IMR-90 (cell line): ENCODE data around the gene TIMM13. TPM values are rescaled to one million over a fixed set of nuclear protein-coding genes. Genes with fewer than 3 reads are reported as not detected.

Source experiments
- ATAC-seq: fragments of 200-7000 bp; cut with Tn5 transposase; 2 replicates; pipeline ENCODE4 v1.9.1; 2020; ENCODE audit warnings: low read depth, mild to moderate bottlenecking, moderate library complexity
- BruUV-seq: library from RNA; stranded (reverse); fragments of 400-500 nt; replicated peaks from 2 replicates; lab custom pipeline; 2021; lab: Mats Ljungman, UMichigan
- CTCF ChIA-PET: fragments of 300-600 bp; formaldehyde crosslinking; extraction: SDS; loops from one replicate; lab custom pipeline; 2021; ENCODE audit warnings: antibody characterized with exemption; lab: Yijun Ruan, JAX
- POLR2A ChIA-PET: fragments of 300-600 bp; sonication (Branson Sonifier 250); formaldehyde crosslinking; loops from one replicate; lab custom pipeline; 2022; ENCODE audit warnings: antibody characterized with exemption; ENCODE audit not compliant: unreplicated experiment; lab: Charles Lee
- DNase-seq: peaks from one replicate; pipeline ENCODE4 v3.0.0; 2013
- H2AFZ ChIP-seq: replicated peaks from 2 replicates; pipeline ENCODE3; 2013; ENCODE audit warnings: low read length, mild to moderate bottlenecking; ENCODE audit not compliant: poor library complexity
- H2AK5ac ChIP-seq: 2 replicates; pipeline ENCODE4 v1.6.1; 2013; ENCODE audit warnings: low read depth, low read length, inconsistent platforms
- H2AK9ac ChIP-seq: replicated peaks from 2 replicates; pipeline ENCODE3; 2013; ENCODE audit warnings: mild to moderate bottlenecking, low read depth, low read length, moderate library complexity; ENCODE audit not compliant: poor library complexity
- H2BK120ac ChIP-seq: 2 replicates; pipeline ENCODE4 v1.6.1; 2013; ENCODE audit warnings: low read depth, low read length, inconsistent platforms
- H2BK15ac ChIP-seq: 3 replicates; pipeline ENCODE4 v1.6.1; 2013; ENCODE audit warnings: low read depth, low read length, inconsistent platforms
- H2BK20ac ChIP-seq: 2 replicates; pipeline ENCODE4 v1.6.1; 2013; ENCODE audit warnings: low read depth, mild to moderate bottlenecking, inconsistent platforms, low read length, moderate library complexity
- H2BK5ac ChIP-seq: 2 replicates; pipeline ENCODE4 v1.6.1; 2013; ENCODE audit warnings: mild to moderate bottlenecking, low read depth, low read length, inconsistent platforms; ENCODE audit not compliant: poor library complexity, severe bottlenecking
- H3K14ac ChIP-seq: replicated peaks from 2 replicates; pipeline ENCODE4 v1.6.1; 2013; ENCODE audit warnings: low read depth, low read length, inconsistent platforms
- H3K18ac ChIP-seq: 2 replicates; pipeline ENCODE4 v1.6.1; 2013; ENCODE audit warnings: low read depth, low read length, control low read depth
- H3K23ac ChIP-seq: 2 replicates; pipeline ENCODE4 v1.6.1; 2013; ENCODE audit warnings: low read depth, low read length, inconsistent platforms
- H3K27ac ChIP-seq: 2 replicates; pipeline ENCODE4 v1.5.1; 2013; ENCODE audit warnings: mild to moderate bottlenecking, control low read depth, low read length; ENCODE audit not compliant: insufficient read depth
- H3K27me3 ChIP-seq: 2 replicates; pipeline ENCODE4 v1.6.1; 2013; ENCODE audit warnings: low read length; ENCODE audit not compliant: control insufficient read depth, insufficient read depth
- H3K36me3 ChIP-seq: 2 replicates; pipeline ENCODE4 v1.6.1; 2013; ENCODE audit warnings: low read length, mixed read lengths; ENCODE audit not compliant: control insufficient read depth, insufficient read depth
- H3K4ac ChIP-seq: 2 replicates; pipeline ENCODE4 v1.6.1; 2013; ENCODE audit warnings: low read depth, low read length, inconsistent platforms
- H3K4me1 ChIP-seq: 2 replicates; pipeline ENCODE4 v1.6.1; 2013; ENCODE audit warnings: low read length, mixed read lengths; ENCODE audit not compliant: control insufficient read depth, insufficient read depth
- H3K4me2 ChIP-seq: 2 replicates; pipeline ENCODE4 v1.6.1; 2013; ENCODE audit warnings: low read depth, mild to moderate bottlenecking, control low read depth, low read length, moderate library complexity
- H3K4me3 ChIP-seq: 2 replicates; pipeline ENCODE4 v1.5.1; 2013; ENCODE audit warnings: low read depth, mild to moderate bottlenecking, control low read depth, low read length, moderate library complexity; ENCODE audit not compliant: insufficient read depth
- H3K56ac ChIP-seq: 2 replicates; pipeline ENCODE4 v1.6.1; 2013; ENCODE audit warnings: low read length, inconsistent platforms; ENCODE audit not compliant: insufficient read depth; ENCODE audit errors: extremely low read depth
- H3K79me1 ChIP-seq, 2 experiments: 2 replicates each; pipeline ENCODE4 v1.6.1; 2013; ENCODE audit warnings: low read length in 2 of 2, inconsistent platforms in 1 of 2, low read depth in 1 of 2
- H3K9ac ChIP-seq: 2 replicates; pipeline ENCODE4 v1.6.1; 2013; ENCODE audit warnings: low read depth, low read length, control low read depth
- H3K9me1 ChIP-seq: 2 replicates; pipeline ENCODE4 v1.6.1; 2013; ENCODE audit warnings: low read length, inconsistent platforms; ENCODE audit not compliant: insufficient read depth
- H3K9me3 ChIP-seq: 2 replicates; pipeline ENCODE4 v1.6.1; 2013; ENCODE audit warnings: low read length; ENCODE audit not compliant: control insufficient read depth, insufficient read depth
- H4K20me1 ChIP-seq: 2 replicates; pipeline ENCODE4 v1.6.1; 2013; ENCODE audit warnings: low read length, inconsistent platforms; ENCODE audit not compliant: insufficient read depth
- H4K5ac ChIP-seq: 2 replicates; pipeline ENCODE4 v1.6.1; 2013; ENCODE audit warnings: mild to moderate bottlenecking, low read depth, low read length, control low read depth
- H4K8ac ChIP-seq, 2 experiments: 2 replicates each; pipeline ENCODE4 v1.6.1; 2013; ENCODE audit warnings: low read depth in 2 of 2, low read length in 2 of 2, control low read depth in 1 of 2, inconsistent platforms in 1 of 2
- H4K91ac ChIP-seq: 2 replicates; pipeline ENCODE4 v1.6.1; 2013; ENCODE audit warnings: low read depth, low read length, inconsistent platforms; ENCODE audit not compliant: insufficient read depth
- MAFK ChIP-seq: IDR thresholded peaks from 2 replicates; pipeline ENCODE4 v1.6.1; 2012; ENCODE audit warnings: low read depth, low read length, improper control_type of control experiment
- NFE2L2 ChIP-seq: fragments of 150-350 bp; IDR thresholded peaks from 2 replicates; pipeline ENCODE4 v1.6.1; 2016; ENCODE audit warnings: low read depth, mild to moderate bottlenecking, low read length
- POLR2A ChIP-seq: IDR thresholded peaks from 2 replicates; pipeline ENCODE4 v1.6.1; 2012; ENCODE audit warnings: mild to moderate bottlenecking, low read depth, low read length
- RAD21 ChIP-seq: IDR thresholded peaks from 2 replicates; pipeline ENCODE4 v1.6.1; 2012; ENCODE audit warnings: low read length, improper control_type of control experiment
- RFX5 ChIP-seq: IDR thresholded peaks from 2 replicates; pipeline ENCODE4 v1.8.0; 2012; ENCODE audit warnings: low read depth, mild to moderate bottlenecking, low read length, moderate library complexity
- USF2 ChIP-seq: fragments of 150-350 bp; IDR thresholded peaks from 2 replicates; pipeline ENCODE4 v1.6.1; 2017; ENCODE audit warnings: mild to moderate bottlenecking, antibody characterized with exemption, low read length, low read depth
- WGBS, 2 experiments: methylation state at CpG; one replicate each; pipeline versions ENCODE4 v1.1.5 to v1.1.7; 2013; ENCODE audit warnings: missing lambda C conversion rate in 2 of 2; ENCODE audit not compliant: insufficient read length in 1 of 2; ENCODE audit errors: extremely low coverage in 2 of 2; 5-methylcytosine and 5-hydroxymethylcytosine counted together
- dilution Hi-C: fragments of 300-500 bp; cut with HindIII; formaldehyde crosslinking; loops from one replicate; pipeline ENCODE4 v1.14.3; 2018; ENCODE audit warnings: low sequenced_read_pairs; ENCODE audit not compliant: unreplicated experiment
- in situ Hi-C: fragments of 300-500 bp; cut with MboI; formaldehyde crosslinking; loops from 3 replicates; pipeline ENCODE4 v1.14.3; 2019; ENCODE audit warnings: low sequenced_read_pairs, inconsistent platforms, mixed read lengths
- intact Hi-C: fragments of 100-400 bp; cut with micrococcal nuclease; formaldehyde crosslinking; loops from 2 replicates; pipeline ENCODE4 v1.10.0; 2022
- polyA plus RNA-seq, 3 experiments: library from polyadenylated mRNA; depleted of rRNA; stranded (reverse); fragments of >200 nt; gene quantifications; 2 replicates each; pipeline ENCODE4 v1.2.3, GENCODE V29; 2012; ENCODE audit warnings: low replicate concordance in 1 of 3
- total RNA-seq: library from RNA; depleted of rRNA; stranded (reverse); fragments of >200 nt; gene quantifications from 2 replicates; pipeline ENCODE4 v1.2.3, GENCODE V29; 2012

Gene TIMM13
- total and polyA plus RNA-seq, 2 of the 4 experiments (the other 2 are of a cell fraction), result 21.0 to 62.3 TPM

- in situ Hi-C loops, result no loop called here
These were observed 12.0 kb downstream of the TIMM13 start for GRCh38 chr19:2415281-2415972.

More at GRCh38 chr19:2415281-2415972, 12.0 kb downstream of the TIMM13 start:
- Histone ChIP-seq H2BK15ac (no peak overlapping the region), H3K79me1 (peaks cover under 1 to 1% of the 10 kb centered on the region in 2 experiments; a peak in 3 of 4 replicates), H3K14ac (no peak overlapping the region), H2BK120ac (no peak overlapping the region), H3K4me2 (no peak overlapping the region), H3K9ac (no peak overlapping the region), H2AK9ac (no peak overlapping the region), H2BK5ac (no peak overlapping the region), H2AFZ (no peak overlapping the region), H3K23ac (no peak overlapping the region), H4K5ac (no peak overlapping the region), H2AK5ac (no peak overlapping the region), H3K27ac (no peak overlapping the region), H3K9me1 (no peaks in the 10 kb centered on the region), H2BK20ac (no peak overlapping the region), H3K27me3 (no peaks in the 10 kb centered on the region), H3K4ac (no peak overlapping the region), H4K20me1 (no peaks in the 10 kb centered on the region), H3K4me3 (no peak overlapping the region), H3K4me1 (no peaks in the 10 kb centered on the region), H4K91ac (no peak overlapping the region), H3K9me3 (peaks cover 5% of the 10 kb centered on the region; the same call in 1 of the 2 replicates), H3K56ac (no peak overlapping the region), H3K18ac (no peak overlapping the region), H4K8ac (no peak overlapping the region), H3K36me3 (peaks cover 9% of the 10 kb centered on the region; the same call in 1 of the 2 replicates)
- TF ChIP-seq MAFK, result no peak
- no peak for TF ChIP-seq NFE2L2
- no peak for TF ChIP-seq RAD21
- TF ChIP-seq POLR2A, result no peak
- no peak for TF ChIP-seq RFX5
- no peak for TF ChIP-seq USF2
- POLR2A ChIA-PET, result interaction anchor here (0.7 kb wide), 1 partner anchor 28 kb away, joined by 20 read pairs; no protein-coding TSS in a partner anchor
- no peak for ATAC-seq
- DNase-seq, result no peak
- no TSS peak for BruUV-seq
- WGBS, 2 experiments, result 79% methylated on average over 13 of the region's 29 CpGs; no CpG with 5 or more reads in 1 of the 2 experiments
- CTCF ChIA-PET, result no interaction called here
- intact Hi-C loops (no loop called here), dilution Hi-C loops (no loop called here)
